ENCODE measurements around the gene FGF22. TPM values are rescaled to one million over a fixed set of nuclear protein-coding genes. Genes with fewer than 3 reads are reported as not detected.

Gene FGF22
- polyA plus RNA-seq, 3 donors: not detected

DNA sequence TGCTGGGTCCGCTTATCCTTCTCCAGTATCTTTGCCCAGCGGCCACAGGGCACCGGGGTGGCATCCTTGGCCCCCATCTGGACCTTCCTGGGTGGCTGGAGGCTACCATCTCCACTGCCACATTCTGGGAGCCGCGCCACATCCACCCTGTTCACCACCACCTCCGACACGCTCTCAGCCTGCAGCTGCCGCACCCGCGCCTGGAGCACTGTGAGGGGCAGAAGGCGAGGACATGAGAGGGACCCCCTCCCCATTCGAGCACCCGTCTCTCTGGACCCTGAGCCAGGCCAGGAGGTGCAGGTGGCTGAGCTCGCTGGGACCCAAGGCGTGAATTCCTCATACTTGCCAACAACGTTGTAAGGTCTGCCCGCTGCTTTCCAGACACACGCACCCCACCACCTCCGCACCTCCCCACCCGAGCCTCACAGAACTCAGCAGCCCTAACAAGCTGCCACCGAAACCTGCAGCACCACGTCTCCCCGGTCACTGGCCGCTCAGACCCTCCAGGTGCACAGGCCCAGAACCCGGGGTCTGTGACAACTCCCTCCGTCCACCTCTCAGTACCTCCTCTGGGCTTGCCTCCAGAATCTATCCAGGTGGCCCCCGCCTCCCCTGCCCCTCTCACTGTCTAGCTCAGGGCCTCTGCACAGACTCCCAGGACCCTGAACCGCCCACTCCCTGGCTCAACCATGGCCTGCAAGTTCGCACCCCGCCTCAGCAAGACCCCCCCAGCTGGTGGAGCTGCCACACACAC, 9.5 kb upstream of the FGF22 start:
- H3K27me3 Mint-ChIP-seq (ENCODE audit: low read depth in 3 of 3): peaks cover 0 to 4% (median 3%) of the 10 kb centered on the region in 3 donors
- peaks cover 3% of the 10 kb centered on the region for H4K20me1 ChIP-seq (ENCODE audit: insufficient read depth, low read length)
- H3K9me3 ChIP-seq (replicated peaks in 1 of 2; ENCODE audit: control insufficient read depth in 1 of 2, insufficient read depth in 1 of 2, low read length in 2 of 2): no peaks in the 10 kb centered on the region
- TF ChIP-seq, protein P1, sequence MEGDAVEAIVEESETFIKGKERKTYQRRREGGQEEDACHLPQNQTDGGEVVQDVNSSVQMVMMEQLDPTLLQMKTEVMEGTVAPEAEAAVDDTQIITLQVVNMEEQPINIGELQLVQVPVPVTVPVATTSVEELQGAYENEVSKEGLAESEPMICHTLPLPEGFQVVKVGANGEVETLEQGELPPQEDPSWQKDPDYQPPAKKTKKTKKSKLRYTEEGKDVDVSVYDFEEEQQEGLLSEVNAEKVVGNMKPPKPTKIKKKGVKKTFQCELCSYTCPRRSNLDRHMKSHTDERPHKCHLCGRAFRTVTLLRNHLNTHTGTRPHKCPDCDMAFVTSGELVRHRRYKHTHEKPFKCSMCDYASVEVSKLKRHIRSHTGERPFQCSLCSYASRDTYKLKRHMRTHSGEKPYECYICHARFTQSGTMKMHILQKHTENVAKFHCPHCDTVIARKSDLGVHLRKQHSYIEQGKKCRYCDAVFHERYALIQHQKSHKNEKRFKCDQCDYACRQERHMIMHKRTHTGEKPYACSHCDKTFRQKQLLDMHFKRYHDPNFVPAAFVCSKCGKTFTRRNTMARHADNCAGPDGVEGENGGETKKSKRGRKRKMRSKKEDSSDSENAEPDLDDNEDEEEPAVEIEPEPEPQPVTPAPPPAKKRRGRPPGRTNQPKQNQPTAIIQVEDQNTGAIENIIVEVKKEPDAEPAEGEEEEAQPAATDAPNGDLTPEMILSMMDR (IDR thresholded peaks at IDR 0.05): no peak
- H3K36me3 Mint-ChIP-seq: peaks cover 28 to 62% of the 10 kb centered on the region in 2 donors
- peaks cover 9 to 39% of the 10 kb centered on the region in 2 donors for H3K36me3 ChIP-seq (replicated peaks in 1 of 2; ENCODE audit: control insufficient read depth in 1 of 2, insufficient read depth in 2 of 2, low read length in 2 of 2)
- intact Hi-C loops (cut with micrococcal nuclease): loop anchor here (10.0 kb wide), 2 partner anchors 95 to 125 kb away; partner anchors contain the start of genes CDC34 (in 1 of the 2) and TPGS1 (in 1 of the 2)
- H3K4me3 Mint-ChIP-seq: no peak overlapping the region
- 95% methylated on average over 27 of the region's 30 CpGs for WGBS (ENCODE audit: insufficient coverage)
- H3K27ac Mint-ChIP-seq: no peak overlapping the region
- H3K79me2 ChIP-seq (ENCODE audit: insufficient read depth, low read length): peaks cover 4% of the 10 kb centered on the region
- no peaks in the 10 kb centered on the region for H3K9me3 Mint-ChIP-seq
- H3K4me1 Mint-ChIP-seq: peaks cover 24% of the 10 kb centered on the region
- no peak overlapping the region for H3K4me3 ChIP-seq (replicated peaks in 1 of 3; ENCODE audit: low read depth in 2 of 3, low read length in 3 of 3)
- H2AFZ ChIP-seq (ENCODE audit: insufficient read depth, low read depth, low read length, poor library complexity, severe bottlenecking): no peak overlapping the region
- H3K27me3 ChIP-seq (ENCODE audit: control insufficient read depth in 2 of 2, insufficient read depth in 2 of 2, low read length in 2 of 2): no peaks in the 10 kb centered on the region
- no peak overlapping the region for H3K4me2 ChIP-seq (replicated peaks; ENCODE audit: extremely low read depth, low read length, poor library complexity, severe bottlenecking)
- H3K27ac ChIP-seq (ENCODE audit: low read depth in 1 of 2, low read length in 2 of 2): no peak overlapping the region
- H3K9ac ChIP-seq (ENCODE audit: insufficient read depth, low read length, poor library complexity, severe bottlenecking): no peak overlapping the region
- DNase-seq: no peak
- H3K4me1 ChIP-seq (ENCODE audit: control insufficient read depth in 1 of 2, insufficient read depth in 2 of 2, low read length in 2 of 2): peaks cover 18 to 26% of the 10 kb centered on the region in 2 donors

GRCh38 chr19:632579-633067, 7.1 kb upstream of the FGF22 start:
- peak overlapping the region in 6 of 7 donors; percentile 57 to 89 (median 84) for H3K27ac Mint-ChIP-seq
- H3K27me3 Mint-ChIP-seq (ENCODE audit: low read depth in 3 of 3): peaks cover 7 to 11% (median 8%) of the 10 kb centered on the region in 3 donors
- Histone ChIP-seq H4K20me1 (ENCODE audit: insufficient read depth, low read length) (peaks cover 3% of the 10 kb centered on the region), H3K4me3 (replicated peaks in 1 of 3; ENCODE audit: low read depth in 2 of 3, low read length in 3 of 3) (peak overlapping the region; percentile 72 to 99 (median 81)), H3K4me1 (ENCODE audit: control insufficient read depth in 1 of 2, insufficient read depth in 2 of 2, low read length in 2 of 2) (peaks cover 18 to 26% of the 10 kb centered on the region in 2 donors), H3K9ac (ENCODE audit: insufficient read depth, low read length, poor library complexity, severe bottlenecking) (peak overlapping the region; percentile 74), H2AFZ (ENCODE audit: insufficient read depth, low read depth, low read length, poor library complexity, severe bottlenecking) (peak overlapping the region; percentile 98), H3K9me3 (replicated peaks in 1 of 2; ENCODE audit: control insufficient read depth in 1 of 2, insufficient read depth in 1 of 2, low read length in 2 of 2) (no peaks in the 10 kb centered on the region), H3K27ac (ENCODE audit: low read depth in 1 of 2, low read length in 2 of 2) (peak overlapping the region in 1 of 2 donors; percentile 65), H3K27me3 (ENCODE audit: control insufficient read depth in 2 of 2, insufficient read depth in 2 of 2, low read length in 2 of 2) (no peaks in the 10 kb centered on the region), H3K79me2 (ENCODE audit: insufficient read depth, low read length) (peaks cover 4% of the 10 kb centered on the region), H3K36me3 (replicated peaks in 1 of 2; ENCODE audit: control insufficient read depth in 1 of 2, insufficient read depth in 2 of 2, low read length in 2 of 2) (peaks cover 7 to 34% of the 10 kb centered on the region in 2 donors), H3K4me2 (replicated peaks; ENCODE audit: extremely low read depth, low read length, poor library complexity, severe bottlenecking) (peak overlapping the region; percentile 100)
- H3K4me3 Mint-ChIP-seq: peak overlapping the region; percentile 94 to 98
- peaks cover 23 to 43% of the 10 kb centered on the region in 2 donors for H3K36me3 Mint-ChIP-seq
- TF ChIP-seq, protein P1 (IDR thresholded peaks at IDR 0.05): no peak
- H3K4me1 Mint-ChIP-seq: peaks cover 24% of the 10 kb centered on the region
- WGBS (ENCODE audit: insufficient coverage): 5% methylated on average over 35 of the region's 35 CpGs
- intact Hi-C loops (cut with micrococcal nuclease): loop anchor here (2.0 to 10.0 kb wide), 3 partner anchors 30 to 128 kb away; partner anchors contain the start of genes CDC34 (in 1 of the 2), RNF126 (in 1 of the 2) and TPGS1 (in 1 of the 2)
- DNase-seq: peak in 1 of 3 donors; percentile 24
- no peaks in the 10 kb centered on the region for H3K9me3 Mint-ChIP-seq

All from CD14-positive monocyte (primary cell).